ENCODE measurements around the gene SYNDIG1.

The SYNDIG1 gene

GRCh38 chr20:24668791-24669190 is 199.4 kb downstream of the SYNDIG1 start:
- no peak overlapping the region for H3K4me3 ChIP-seq (ENCODE audit: severe bottlenecking)
- no peak overlapping the region for H3K27ac ChIP-seq (ENCODE audit: poor library complexity, severe bottlenecking)
- no peaks in the 10 kb centered on the region for H3K9me3 ChIP-seq (ENCODE audit: severe bottlenecking)
- H3K4me1 ChIP-seq (ENCODE audit: insufficient read depth, poor library complexity, severe bottlenecking) = peaks cover 13% of the 10 kb centered on the region
- no peak for TF ChIP-seq CTCF (IDR thresholded peaks at IDR 0.05; ENCODE audit: poor library complexity, severe bottlenecking)
- no peaks in the 10 kb centered on the region for H3K36me3 ChIP-seq (ENCODE audit: low read depth)
- ATAC-seq (ENCODE audit: low read depth) = no peak
- no peaks in the 10 kb centered on the region for H3K27me3 ChIP-seq (ENCODE audit: insufficient read depth, poor library complexity, severe bottlenecking)
- peak; percentile 29 for DNase-seq (ENCODE audit: low spot score)

GRCh38 chr20:24669701-24670100 is 200.3 kb downstream of the SYNDIG1 start:
- no peaks in the 10 kb centered on the region for H3K9me3 ChIP-seq (ENCODE audit: severe bottlenecking)
- no peak for TF ChIP-seq CTCF (IDR thresholded peaks at IDR 0.05; ENCODE audit: poor library complexity, severe bottlenecking)
- peak; percentile 36 for DNase-seq (ENCODE audit: low spot score)
- H3K4me1 ChIP-seq (ENCODE audit: insufficient read depth, poor library complexity, severe bottlenecking) = peaks cover 14% of the 10 kb centered on the region
- H3K36me3 ChIP-seq (ENCODE audit: low read depth) = no peaks in the 10 kb centered on the region
- no peaks in the 10 kb centered on the region for H3K27me3 ChIP-seq (ENCODE audit: insufficient read depth, poor library complexity, severe bottlenecking)
- H3K27ac ChIP-seq (ENCODE audit: poor library complexity, severe bottlenecking) = no peak overlapping the region
- no peak for ATAC-seq (ENCODE audit: low read depth)
- no peak overlapping the region for H3K4me3 ChIP-seq (ENCODE audit: severe bottlenecking)

- no peaks in the 10 kb centered on the region for H3K9me3 ChIP-seq (ENCODE audit: severe bottlenecking)
- TF ChIP-seq CTCF (IDR thresholded peaks at IDR 0.05; ENCODE audit: poor library complexity, severe bottlenecking) = no peak
- peaks cover 14% of the 10 kb centered on the region for H3K4me1 ChIP-seq (ENCODE audit: insufficient read depth, poor library complexity, severe bottlenecking)
These were observed 201.0 kb downstream of the SYNDIG1 start for GRCh38 chr20:24670341-24670872.

GRCh38 chr20:24670981-24671380 is 201.6 kb downstream of the SYNDIG1 start:
- Histone ChIP-seq H3K4me1 (ENCODE audit: insufficient read depth, poor library complexity, severe bottlenecking) (peaks cover 14% of the 10 kb centered on the region), H3K4me3 (ENCODE audit: severe bottlenecking) (no peak overlapping the region), H3K9me3 (ENCODE audit: severe bottlenecking) (no peaks in the 10 kb centered on the region), H3K27me3 (ENCODE audit: insufficient read depth, poor library complexity, severe bottlenecking) (no peaks in the 10 kb centered on the region), H3K27ac (ENCODE audit: poor library complexity, severe bottlenecking) (no peak overlapping the region), H3K36me3 (ENCODE audit: low read depth) (no peaks in the 10 kb centered on the region)
- DNase-seq (ENCODE audit: low spot score) = peak; percentile 28
- ATAC-seq (ENCODE audit: low read depth) = no peak
- TF ChIP-seq CTCF (IDR thresholded peaks at IDR 0.05; ENCODE audit: poor library complexity, severe bottlenecking) = no peak

More at GRCh38 chr20:24670341-24670872, 201.0 kb downstream of the SYNDIG1 start:
- no peaks in the 10 kb centered on the region for H3K27me3 ChIP-seq (ENCODE audit: insufficient read depth, poor library complexity, severe bottlenecking)
- ATAC-seq (ENCODE audit: low read depth) = no peak
- H3K36me3 ChIP-seq (ENCODE audit: low read depth) = no peaks in the 10 kb centered on the region
- H3K27ac ChIP-seq (ENCODE audit: poor library complexity, severe bottlenecking) = no peak overlapping the region
- peak; percentile 53 for DNase-seq (ENCODE audit: low spot score)
- H3K4me3 ChIP-seq (ENCODE audit: severe bottlenecking) = no peak overlapping the region

- Histone ChIP-seq H3K27ac (ENCODE audit: poor library complexity, severe bottlenecking) (peak overlapping the region; percentile 88), H3K4me1 (ENCODE audit: insufficient read depth, poor library complexity, severe bottlenecking) (peaks cover 14% of the 10 kb centered on the region), H3K36me3 (ENCODE audit: low read depth) (no peaks in the 10 kb centered on the region), H3K4me3 (ENCODE audit: severe bottlenecking) (no peak overlapping the region), H3K27me3 (ENCODE audit: insufficient read depth, poor library complexity, severe bottlenecking) (no peaks in the 10 kb centered on the region), H3K9me3 (ENCODE audit: severe bottlenecking) (no peaks in the 10 kb centered on the region)
- ATAC-seq (ENCODE audit: low read depth) (peak; percentile 14; the same call in 2 of the 3 replicates), DNase-seq (ENCODE audit: low spot score) (peak; percentile 42)
- no peak for TF ChIP-seq CTCF (IDR thresholded peaks at IDR 0.05; ENCODE audit: poor library complexity, severe bottlenecking)
These were observed 202.9 kb downstream of the SYNDIG1 start for GRCh38 chr20:24672181-24672880.

All from RWPE2 (cell line).